CD4-positive, alpha-beta T cell treated with Interleukin-10 for 1 hour (primary cell): ENCODE data around the gene RHBDF1.
"Not testable (repeated sequence)": the region's sequence is repeated elsewhere in the genome, so short reads cannot be mapped to it uniquely, and the experiment has no call there.

ENCODE experiments used
- DNase-seq: peaks from one replicate; pipeline ENCODE4 v3.0.0-alpha.2; 2020

The RHBDF1 gene

GRCh38 chr16:56231-56927 is 16.1 kb downstream of the RHBDF1 start:
- no peak for DNase-seq

- no peak for DNase-seq
Observed at GRCh38 chr16:55571-56136, 16.8 kb downstream of the RHBDF1 start.

- DNase-seq: no peak
Observed at GRCh38 chr16:54237-54581, 18.2 kb downstream of the RHBDF1 start.

GRCh38 chr16:53346-54236 is 18.8 kb downstream of the RHBDF1 start, which contains the start of the genes POLR3K and SNRNP25:
Gene POLR3K, minus strand, starts transcription at chr16:53608. Its CDS starts 22 bp downstream, at chr16:53586.
Gene SNRNP25, plus strand, starts transcription at chr16:53828. Its CDS starts 189 bp downstream, at chr16:54017.
- peak; percentile 98 for DNase-seq

- no peak for DNase-seq
Observed at GRCh38 chr16:50769-51591, 21.5 kb downstream of the RHBDF1 start.

GRCh38 chr16:47234-47633 is 25.2 kb downstream of the RHBDF1 start:
- DNase-seq: no peak

GRCh38 chr16:46510-46909 is 25.9 kb downstream of the RHBDF1 start:
- DNase-seq: not testable (repeated sequence)

GRCh38 chr16:45454-45853 is 27.0 kb downstream of the RHBDF1 start:
- DNase-seq: no peak

- no peak for DNase-seq
Observed at GRCh38 chr16:44655-45054, 27.8 kb downstream of the RHBDF1 start.

- no peak for DNase-seq
Observed at GRCh38 chr16:43294-43693, 29.1 kb downstream of the RHBDF1 start.

GRCh38 chr16:42691-43090 is 29.7 kb downstream of the RHBDF1 start:
- DNase-seq: no peak

GRCh38 chr16:42069-42457 is 30.4 kb downstream of the RHBDF1 start:
- DNase-seq: no peak

GRCh38 chr16:41439-42068 is 30.9 kb downstream of the RHBDF1 start:
- no peak for DNase-seq

- peak; percentile 67 for DNase-seq
Observed at GRCh38 chr16:38941-39892, 33.2 kb downstream of the RHBDF1 start.

- DNase-seq: not testable (repeated sequence)
Observed at GRCh38 chr16:38206-38605, 34.2 kb downstream of the RHBDF1 start.

- no peak for DNase-seq
Observed at GRCh38 chr16:37511-37910, 34.9 kb downstream of the RHBDF1 start.

GRCh38 chr16:36336-36984 is 36.0 kb downstream of the RHBDF1 start:
- no peak for DNase-seq

GRCh38 chr16:35678-36305 is 36.6 kb downstream of the RHBDF1 start:
- DNase-seq: no peak

- DNase-seq: no peak
Observed at GRCh38 chr16:35011-35677, 37.3 kb downstream of the RHBDF1 start.

- no peak for DNase-seq
Observed at GRCh38 chr16:34648-34987, 37.8 kb downstream of the RHBDF1 start.
